Frontal cortex (tissue), 4 donors: ENCODE measurements around the gene MEGF9. TPM values are rescaled to one million over a fixed set of nuclear protein-coding genes. Genes with fewer than 3 reads are reported as not detected.

Source experiments
- DNase-seq, 2 donors: peaks; one replicate each; pipeline ENCODE4 v3.0.0; 2012; ENCODE audit warnings: low spot score in 2 of 2
- FAIRE-seq: peaks from 2 replicates; lab custom pipeline; 2012; peaks lifted over from hg19 to GRCh38; lab: Jason Lieb, UNC
- total RNA-seq: library from RNA; depleted of rRNA; stranded (reverse); fragments of >200 nt; gene quantifications from one replicate; pipeline ENCODE4 v1.2.3, GENCODE V29; 2014
- donor health status: control.
- donor health status: control.
- donor health status: control.

MEGF9 gene
- total RNA-seq, 1 donor from 2014 or later = 59.5 TPM

DNA sequence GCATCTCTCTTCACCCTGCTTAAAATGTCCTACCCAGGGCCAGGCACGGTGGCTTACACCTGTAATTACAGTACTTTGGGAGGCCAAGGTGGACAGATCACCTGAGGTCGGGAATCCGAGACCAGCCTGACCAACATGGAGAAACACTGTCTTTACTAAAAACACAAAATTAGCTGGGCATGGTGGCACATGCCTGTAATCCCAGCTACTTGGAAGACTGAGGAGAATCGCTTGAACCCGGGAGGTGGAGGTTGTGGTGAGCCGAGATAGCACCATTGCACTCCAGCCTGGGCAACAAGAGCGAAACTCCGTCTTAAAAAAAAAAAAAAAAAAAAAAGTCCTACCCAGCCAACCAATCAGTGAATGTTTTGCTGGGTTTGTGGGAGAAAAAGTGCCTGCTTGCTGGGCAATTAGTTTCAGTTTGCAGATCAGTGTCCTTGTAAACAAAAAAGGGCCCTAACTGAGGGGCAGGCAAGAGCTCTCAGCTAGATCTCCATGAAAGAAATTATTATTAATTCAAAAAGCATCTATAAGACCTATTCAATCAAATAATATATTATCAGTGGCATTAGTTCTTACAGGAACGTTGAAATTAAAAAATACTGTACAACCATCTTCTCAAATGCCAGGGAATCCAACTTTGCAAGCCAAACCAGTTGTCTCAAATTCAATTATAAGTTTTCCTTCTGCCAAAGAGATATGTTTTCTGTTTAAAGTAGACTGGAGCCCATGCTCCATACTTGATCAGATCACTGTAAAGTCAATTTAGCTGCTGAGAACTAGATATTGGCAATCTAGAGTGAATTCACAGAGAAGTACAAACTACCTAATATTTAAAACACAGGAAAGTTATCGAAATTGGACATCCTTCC is 3.9 kb downstream of the MEGF9 start:
- FAIRE-seq = no peak
- peak in 1 of 2 donors; percentile 52 for DNase-seq

DNA sequence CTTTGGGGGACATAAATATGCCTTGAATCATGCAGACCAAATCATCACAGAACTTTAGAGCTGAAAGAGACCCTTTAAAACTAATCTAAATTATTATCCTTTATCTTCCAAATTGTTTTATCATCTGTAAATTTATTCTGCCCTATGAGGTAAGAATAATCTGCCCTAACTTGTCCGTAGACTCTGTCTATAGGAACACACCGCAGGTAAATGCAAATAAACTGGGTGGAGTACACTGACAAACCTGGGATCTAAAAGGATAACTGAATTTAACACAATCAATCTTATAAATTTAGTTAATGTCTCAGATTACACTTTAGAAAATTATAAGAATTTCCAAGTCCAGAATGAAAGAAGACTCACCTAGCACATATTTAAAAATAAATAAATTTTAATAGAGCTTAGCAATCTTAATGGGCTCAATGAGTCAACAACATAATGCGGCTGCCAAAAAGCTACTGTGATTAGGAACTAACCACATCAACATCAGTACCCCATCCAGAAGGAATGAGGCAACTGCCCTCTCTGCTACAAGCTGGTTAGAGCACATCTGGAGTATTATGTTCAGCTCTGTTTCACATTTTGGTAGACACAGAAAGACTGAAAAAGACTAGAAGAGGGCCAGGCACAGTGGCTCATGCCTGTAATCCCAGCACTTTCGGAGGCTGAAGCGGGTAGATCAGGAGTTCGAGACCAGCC is 5.6 kb downstream of the MEGF9 start:
- FAIRE-seq (no peak), DNase-seq (no peak)

DNA sequence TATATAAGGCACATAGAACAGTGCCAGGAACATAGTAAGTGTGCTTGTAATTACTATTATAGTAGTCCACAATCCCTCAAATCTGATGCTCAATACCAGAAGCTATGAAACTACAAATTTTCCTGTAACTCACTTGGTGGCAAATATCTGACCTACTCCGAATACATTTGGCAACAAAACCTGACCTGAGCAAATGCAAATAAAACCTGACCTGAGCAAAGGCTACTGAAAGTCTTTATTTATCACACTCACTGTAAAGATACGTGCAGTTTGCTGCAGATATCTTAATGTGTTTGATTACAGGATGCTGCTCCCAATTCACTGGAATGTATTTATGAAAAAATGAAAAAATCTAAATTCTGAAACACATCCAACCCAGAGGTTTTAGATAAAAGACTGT is 7.1 kb downstream of the MEGF9 start:
- no peak for DNase-seq
- FAIRE-seq = no peak

DNA sequence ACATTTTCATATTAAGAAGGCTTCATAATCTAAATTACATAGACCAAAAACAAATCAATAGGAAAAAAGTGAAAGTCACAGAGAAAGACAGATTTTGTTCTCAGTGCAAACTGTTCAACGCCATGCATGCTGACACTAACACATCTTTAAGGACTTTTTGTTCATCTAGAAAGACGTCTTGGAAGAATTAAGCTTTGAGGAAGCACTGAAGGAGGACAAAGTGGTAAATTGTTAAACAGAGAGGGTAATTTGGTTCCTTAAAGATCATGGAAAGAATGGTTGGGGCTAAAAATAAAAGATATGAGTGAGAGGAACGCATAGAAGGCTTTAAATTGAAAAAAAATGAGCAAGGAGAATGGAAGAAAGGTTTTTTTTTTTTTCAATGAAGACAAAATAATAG is 9.1 kb downstream of the MEGF9 start:
- no peak for FAIRE-seq
- DNase-seq = no peak

DNA sequence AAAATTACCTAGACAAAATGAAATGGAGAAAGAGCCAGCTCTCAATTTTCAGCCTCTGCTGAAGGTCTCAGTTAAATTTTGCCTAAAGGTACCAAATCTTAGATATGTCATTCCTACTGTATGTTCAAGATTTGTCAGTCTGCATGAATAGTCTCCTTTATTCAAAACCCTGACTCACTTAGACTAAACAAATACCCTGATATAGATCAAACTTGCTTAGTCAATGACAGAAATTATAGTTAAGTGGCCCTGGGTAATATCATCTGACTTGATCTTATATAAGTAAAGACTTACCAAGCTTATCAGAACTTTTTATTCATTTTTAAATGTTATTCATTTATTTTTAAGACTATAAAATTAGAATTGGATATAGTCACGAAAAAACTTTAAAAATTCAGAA is 12.2 kb downstream of the MEGF9 start:
- DNase-seq (no peak), FAIRE-seq (no peak)

DNA sequence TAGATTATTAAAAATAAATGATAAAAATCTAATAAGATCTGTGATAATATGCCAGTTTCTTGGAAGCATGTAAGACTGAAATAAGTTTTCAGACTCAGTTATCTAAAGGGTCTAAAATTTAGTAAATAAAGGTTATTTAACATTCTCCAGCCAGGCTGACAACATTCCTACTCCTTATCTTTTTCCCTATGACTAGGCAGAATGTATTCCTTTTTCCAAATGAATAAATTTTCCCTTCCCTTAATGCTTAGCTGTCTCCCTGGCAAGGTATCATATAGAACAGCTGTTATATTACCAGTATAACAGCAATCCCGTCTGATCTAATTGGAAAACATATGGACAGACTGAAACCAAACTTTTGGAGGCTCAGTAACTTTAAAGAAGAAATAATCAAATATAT is 13.0 kb downstream of the MEGF9 start:
- no peak for DNase-seq
- FAIRE-seq = no peak

DNA sequence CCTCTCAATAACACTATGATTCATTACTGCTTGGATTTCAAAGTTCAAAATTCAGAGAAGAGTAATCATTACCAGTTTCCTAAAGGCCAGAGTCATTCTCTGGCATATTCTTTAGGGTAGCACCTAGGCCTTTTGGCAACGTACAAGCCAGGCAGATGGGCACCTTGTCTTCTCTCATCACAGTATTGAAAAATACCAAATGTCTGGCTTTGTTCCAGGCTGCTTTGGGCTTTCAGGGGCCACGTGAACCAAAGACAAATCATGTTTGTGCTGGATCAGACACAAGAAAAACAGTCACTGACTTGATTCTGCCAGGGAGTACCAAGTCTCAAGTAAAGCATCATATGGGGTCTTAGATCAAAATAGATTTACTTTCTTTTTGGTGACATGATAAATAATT is 15.5 kb downstream of the MEGF9 start:
- no peak for DNase-seq
- no peak for FAIRE-seq

DNA sequence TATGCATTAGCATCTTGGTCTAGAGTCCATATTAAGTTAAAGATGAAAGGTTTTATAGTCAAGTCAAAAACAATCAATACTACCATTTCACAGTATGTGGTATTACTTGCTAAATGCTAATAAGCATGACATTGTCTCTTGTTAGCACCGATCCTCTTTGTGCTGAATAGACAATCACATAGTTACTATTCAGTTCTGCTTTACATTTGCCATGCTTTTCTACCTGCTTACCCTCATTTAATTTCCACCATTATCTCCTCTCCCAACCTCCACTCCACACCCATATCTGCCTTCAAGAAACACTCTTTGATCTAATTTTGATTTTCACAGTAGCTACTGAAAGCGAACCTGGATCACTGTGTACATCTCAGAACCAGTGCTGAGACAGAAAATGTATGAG is 16.8 kb downstream of the MEGF9 start:
- FAIRE-seq (no peak), DNase-seq (no peak)

DNA sequence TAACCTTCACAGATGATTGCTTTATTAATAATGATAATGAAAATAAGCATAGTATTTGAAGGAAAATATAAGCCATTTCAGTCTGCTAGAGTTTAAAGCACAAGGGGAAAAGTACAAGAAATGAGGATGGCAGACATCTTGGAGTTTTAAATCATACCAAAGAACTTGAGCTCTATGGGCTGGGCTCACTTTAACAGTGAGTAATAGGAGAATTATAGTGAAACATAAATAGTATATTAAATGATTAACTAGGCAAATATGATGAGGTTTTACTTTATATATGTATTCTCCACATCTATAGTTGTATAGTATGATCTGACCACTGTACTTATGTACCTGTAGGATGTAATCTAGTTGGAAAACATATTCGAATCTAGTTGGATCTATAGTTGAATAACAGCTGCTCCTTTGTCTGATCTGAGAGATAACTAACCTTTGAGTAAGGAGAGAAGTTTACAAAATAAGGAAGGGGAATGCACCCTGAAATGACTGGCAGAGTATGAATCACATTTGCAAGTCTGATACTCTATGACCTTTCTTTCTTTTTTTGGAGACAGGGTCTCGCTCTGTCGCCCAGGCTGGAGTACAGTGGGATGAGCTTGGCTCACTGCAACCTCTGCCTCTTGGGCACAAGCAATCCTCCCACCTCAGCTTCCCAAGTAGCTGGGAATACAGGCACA is 17.6 kb downstream of the MEGF9 start:
- DNase-seq (no peak), FAIRE-seq (no peak)

DNA sequence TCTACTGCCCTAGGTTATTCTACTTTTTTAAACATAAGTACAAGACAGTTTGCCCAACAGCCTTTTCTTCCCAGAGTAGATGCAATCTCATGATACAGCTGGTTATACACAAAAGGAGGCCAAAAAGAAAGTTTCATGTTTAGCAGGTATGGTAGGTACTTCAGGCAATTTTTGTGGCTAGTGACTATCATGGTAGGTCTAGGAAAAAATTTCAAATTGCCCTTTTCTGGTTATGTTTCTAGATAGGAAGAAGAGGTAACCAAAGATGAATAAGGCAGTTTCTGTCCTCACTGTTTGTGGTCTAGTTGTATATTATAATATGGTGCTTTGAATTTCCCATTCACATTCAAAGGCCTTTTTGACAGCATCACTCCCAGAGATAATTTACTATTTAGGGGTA is 19.7 kb downstream of the MEGF9 start:
- FAIRE-seq (no peak), DNase-seq (no peak)

DNA sequence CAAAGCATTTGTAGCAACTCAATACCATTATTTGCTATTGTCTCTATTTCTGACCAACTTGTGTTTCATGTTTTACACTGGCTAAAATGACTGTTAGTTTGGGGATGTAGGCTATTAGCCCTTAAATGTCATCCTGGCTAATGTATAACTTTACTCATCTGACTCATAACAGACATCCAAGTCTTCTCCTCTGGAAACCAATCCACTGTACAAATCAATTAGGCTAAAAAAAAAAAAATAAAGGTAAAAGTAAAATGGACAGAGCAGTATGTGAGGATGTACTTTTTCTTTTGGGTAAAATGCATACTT is 20.6 kb downstream of the MEGF9 start:
- DNase-seq = no peak
- FAIRE-seq = no peak

DNA sequence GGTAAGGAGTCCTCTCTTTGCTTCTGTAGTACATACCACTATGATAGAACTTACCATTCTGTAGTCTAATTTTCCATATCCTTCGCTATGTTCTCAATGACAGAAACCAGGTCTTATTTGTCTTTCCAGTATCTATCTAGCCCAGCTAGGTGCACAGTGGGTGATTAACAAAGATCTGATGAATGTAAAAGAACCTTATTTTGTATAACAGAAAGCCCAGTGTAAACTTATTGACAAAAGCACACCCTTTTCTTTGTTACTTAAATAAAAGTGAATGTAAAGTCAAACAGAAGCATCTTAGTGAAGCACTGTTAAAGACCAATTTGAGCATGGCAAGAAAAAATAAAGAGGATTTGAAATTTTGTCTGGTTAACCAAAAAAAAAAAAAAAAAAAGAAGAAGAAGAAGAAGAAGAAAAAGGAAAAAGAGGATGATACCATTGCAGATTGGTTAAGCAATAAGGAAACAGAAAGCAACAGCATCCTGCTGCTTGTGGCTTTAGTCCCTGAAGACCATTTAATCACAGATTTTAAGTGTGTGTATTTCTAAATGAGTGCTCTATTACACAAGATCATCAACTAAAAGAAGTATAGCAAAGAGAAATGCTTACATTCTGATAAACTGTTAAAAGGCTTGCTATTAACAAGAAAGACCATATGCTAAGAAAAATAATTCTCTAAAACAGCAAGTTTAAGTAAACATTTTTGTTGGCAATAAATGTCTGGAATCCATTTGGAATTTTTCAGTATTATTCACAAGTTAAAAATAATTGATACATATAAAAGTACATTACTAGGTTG is 21.2 kb downstream of the MEGF9 start:
- FAIRE-seq (no peak), DNase-seq (no peak)

DNA sequence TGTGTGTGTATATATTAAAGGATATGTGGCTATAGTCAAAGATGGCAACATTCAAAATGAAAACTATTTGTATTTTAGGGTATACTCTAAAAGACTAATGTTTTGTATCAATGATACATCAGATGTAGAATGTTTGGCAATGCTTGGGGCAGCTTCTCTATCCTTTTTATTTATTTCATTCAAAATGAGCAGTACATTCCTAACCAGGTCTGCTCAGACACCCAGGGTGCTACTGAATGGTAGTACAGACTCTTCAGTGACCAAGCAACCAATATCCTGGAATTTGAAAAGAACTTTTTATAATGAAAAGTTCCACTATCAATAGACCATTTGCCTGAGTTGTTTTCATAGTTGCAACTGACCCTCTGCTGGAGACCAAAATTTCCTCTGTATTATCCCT is 23.9 kb downstream of the MEGF9 start:
- FAIRE-seq (no peak), DNase-seq (no peak)

DNA sequence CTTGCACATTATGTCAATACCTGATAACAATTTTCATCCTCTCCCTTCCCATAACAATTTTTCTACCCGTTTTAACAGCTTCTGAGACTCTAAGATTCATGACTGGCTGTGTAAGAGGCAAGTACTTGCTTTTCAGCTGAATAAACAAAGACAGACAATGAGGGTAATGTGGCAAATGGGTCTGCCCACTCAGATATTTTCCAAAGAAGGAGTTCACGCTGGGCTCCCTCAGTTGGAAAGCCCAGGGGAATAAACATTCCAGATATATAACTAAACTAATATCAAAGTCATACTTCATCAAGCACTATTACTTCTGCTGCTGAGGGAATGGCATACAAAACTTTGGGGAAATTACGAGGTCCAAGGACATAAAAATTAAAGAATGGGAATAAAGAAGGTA is 24.4 kb downstream of the MEGF9 start:
- DNase-seq (no peak), FAIRE-seq (no peak)

DNA sequence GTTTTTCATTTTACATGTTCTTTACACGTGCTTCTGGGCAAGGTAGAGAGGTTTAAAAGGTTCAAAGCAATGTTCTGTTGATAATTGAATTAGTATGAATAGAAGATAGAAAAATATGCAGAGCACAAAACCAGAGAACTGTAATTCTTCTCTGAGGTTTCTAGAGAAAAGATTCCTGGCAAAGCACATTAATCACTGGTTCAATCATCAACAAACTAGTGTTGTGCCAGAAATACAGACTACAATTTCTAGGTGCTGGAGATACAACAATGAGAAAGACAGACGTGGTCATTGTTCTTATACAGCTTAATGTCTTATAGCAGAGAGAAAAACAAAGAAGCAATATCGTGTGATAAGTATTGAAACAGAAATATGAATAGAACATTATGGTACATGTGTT is 25.5 kb downstream of the MEGF9 start:
- FAIRE-seq = no peak
- DNase-seq = no peak

DNA sequence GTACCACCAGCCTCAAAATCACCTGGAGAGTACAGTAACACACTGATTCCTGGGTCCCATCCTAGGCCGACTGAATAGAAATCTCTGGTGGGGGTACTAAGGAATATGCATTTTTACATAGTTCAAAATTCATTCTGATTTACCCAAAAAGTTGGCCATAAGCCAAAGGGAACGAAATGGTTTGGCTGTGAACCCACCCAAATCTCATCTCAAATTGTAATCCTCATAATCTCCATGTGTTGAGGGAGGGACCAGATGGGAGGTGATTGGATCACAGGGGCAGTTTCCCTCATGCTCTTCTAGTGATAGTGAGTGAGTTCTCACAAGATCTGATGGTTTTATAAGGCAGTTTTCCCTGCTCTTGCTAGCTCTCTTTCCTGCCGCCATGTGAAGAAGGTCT is 31.1 kb downstream of the MEGF9 start:
- FAIRE-seq (no peak), DNase-seq (no peak)

DNA sequence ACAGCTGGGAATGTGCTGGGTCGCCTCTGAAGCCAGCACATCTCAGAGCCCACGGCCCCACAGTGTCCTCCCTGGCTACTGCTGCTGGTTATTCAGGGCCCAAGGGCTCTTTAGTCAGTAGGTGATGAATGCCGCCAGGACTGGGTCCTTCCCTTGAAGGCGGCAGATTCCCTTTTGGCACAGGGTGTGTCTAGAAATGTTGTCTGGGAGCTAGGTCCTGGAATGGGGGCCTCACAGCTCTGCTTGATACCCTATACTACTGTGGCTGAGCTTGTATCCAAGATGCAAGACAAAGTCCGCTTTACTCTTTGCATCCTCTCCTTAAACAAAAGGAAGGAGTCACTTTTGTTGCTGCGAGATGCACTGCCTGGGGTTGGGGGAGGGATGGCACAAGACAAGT is 33.1 kb downstream of the MEGF9 start:
- DNase-seq = no peak
- FAIRE-seq = no peak

DNA sequence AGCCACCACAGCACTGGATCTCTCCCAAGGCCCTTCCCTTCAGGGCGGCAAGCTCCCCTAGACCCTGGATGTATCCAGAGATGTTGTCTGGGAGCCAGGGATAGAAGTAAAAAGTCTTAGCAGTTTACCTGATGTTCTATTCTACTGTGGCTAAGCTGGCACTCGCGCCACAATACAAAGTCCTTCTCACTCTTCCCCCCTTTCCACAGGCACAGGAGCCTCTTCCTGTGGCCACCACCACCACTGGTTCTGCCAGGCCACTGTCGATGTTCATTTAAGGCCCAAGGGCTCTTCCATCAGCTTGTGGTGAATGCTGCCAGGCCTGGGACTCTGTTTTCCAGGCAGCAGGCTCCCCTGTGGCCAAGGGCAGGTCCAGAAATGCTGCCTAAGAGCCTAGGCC is 33.7 kb downstream of the MEGF9 start:
- no peak for DNase-seq
- FAIRE-seq = no peak

DNA sequence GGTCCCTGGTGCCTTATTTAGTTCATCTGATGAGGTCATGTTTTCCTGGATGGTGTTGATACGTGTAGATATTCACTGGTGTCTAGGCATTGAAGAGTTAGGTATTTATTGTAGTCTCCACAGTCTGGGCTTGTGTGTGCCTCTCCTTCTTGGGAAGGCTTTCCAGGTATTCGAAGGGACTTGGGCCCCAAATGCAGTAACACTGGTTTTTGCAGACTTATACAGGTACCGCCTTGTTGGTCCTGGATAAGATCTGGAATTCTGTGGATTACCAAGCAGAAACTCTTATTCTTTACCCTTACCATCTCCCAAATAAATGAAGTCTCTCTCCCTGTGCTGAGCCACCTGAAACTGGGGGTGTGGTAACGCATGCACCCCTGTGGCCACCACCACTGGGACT is 34.1 kb downstream of the MEGF9 start:
- DNase-seq = no peak
- FAIRE-seq = no peak

DNA sequence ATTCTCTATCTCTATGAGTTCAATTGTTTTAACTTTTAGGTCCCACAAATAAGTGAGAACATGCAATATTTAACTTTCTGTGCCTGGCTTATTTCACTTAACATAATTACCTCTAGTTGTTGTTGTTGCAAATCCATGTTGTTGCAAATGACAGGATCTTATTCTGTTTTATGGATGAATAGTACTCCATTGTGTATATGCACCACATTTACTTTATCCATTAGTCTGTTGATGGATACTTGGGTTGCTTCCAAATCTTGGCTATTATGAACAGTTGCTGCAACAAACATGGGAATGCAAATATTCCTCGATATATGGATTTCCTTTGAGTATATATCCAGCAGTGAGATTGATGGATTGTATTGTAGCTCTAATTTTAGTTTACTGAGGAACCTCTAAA is 36.3 kb downstream of the MEGF9 start:
- DNase-seq (no peak), FAIRE-seq (no peak)
